GM12891 (cell line): ENCODE results near the gene CACNA1H.

Source experiments
- POLR2A ChIP-seq: IDR thresholded peaks from 2 replicates; pipeline ENCODE4 v1.6.1; 2011; ENCODE audit warnings: low read depth, low read length, control low read depth
- POLR2AphosphoS5 ChIP-seq: IDR thresholded peaks from 2 replicates; pipeline ENCODE4 v1.6.1; 2011; ENCODE audit warnings: low read depth, low read length, control low read depth
- SPI1 ChIP-seq: IDR thresholded peaks from 2 replicates; pipeline ENCODE4 v1.6.1; 2011; ENCODE audit warnings: low read depth, low read length, control low read depth

- no peak for TF ChIP-seq POLR2AphosphoS5
- no peak for TF ChIP-seq SPI1
- TF ChIP-seq POLR2A: no peak
These were observed 42.4 kb downstream of the CACNA1H start for GRCh38 chr16:1195393-1195666.
